ENCODE measurements around the gene ANKS4B. TPM values are rescaled to one million over a fixed set of nuclear protein-coding genes. Genes with fewer than 3 reads are reported as not detected.

Gene ANKS4B
- total RNA-seq, 1 experiment from 2014 or later = not detected

DNA sequence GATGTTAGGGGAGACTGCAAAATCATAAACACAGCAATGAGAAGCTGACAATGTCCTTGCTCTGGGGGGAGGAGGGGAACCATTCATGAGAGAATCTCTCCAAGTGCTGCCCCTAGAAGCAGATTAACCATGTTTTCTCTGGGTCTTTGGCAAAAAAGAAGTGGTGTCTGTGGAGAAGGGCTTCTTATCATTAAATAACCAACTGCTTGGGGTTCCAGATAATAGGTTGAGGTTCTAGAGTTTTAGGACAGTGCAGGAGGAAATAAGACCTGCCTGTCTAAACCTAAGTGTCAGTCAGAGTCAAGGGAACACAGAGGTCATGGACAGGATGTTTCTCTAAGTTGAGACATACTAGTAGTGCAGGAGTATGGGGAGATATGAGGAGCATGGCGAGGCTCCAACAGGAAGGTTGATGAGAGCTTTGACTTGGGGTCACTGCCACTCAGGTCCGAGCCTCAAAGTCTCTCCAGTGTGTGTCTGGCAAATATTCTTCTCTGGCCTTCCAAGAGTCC lies 5.1 kb upstream of the ANKS4B start:
- intact Hi-C loops (cut with micrococcal nuclease; ENCODE audit: unreplicated experiment) = no loop called here
- Histone ChIP-seq H3K4me3 (ENCODE audit: low read depth in 2 of 2, low read length in 2 of 2) (no peak overlapping the region), H3K27me3 (ENCODE audit: control insufficient read depth, insufficient read depth, low read length) (peaks cover 41% of the 10 kb centered on the region), H3K4me1 (ENCODE audit: control insufficient read depth, insufficient read depth, low read length) (no peaks in the 10 kb centered on the region), H3K9me3 (ENCODE audit: control insufficient read depth, insufficient read depth, low read depth, low read length) (no peaks in the 10 kb centered on the region), H3K27ac (ENCODE audit: low read length) (no peak overlapping the region), H3K36me3 (ENCODE audit: control insufficient read depth, insufficient read depth, low read length) (no peaks in the 10 kb centered on the region)
- CTCF ChIA-PET = no interaction called here
- POLR2A ChIA-PET = no interaction called here
- no peak for TF ChIP-seq POLR2AphosphoS5 (IDR thresholded peaks at IDR 0.05; ENCODE audit: low read depth, low read length)
- TF ChIP-seq, protein P1, sequence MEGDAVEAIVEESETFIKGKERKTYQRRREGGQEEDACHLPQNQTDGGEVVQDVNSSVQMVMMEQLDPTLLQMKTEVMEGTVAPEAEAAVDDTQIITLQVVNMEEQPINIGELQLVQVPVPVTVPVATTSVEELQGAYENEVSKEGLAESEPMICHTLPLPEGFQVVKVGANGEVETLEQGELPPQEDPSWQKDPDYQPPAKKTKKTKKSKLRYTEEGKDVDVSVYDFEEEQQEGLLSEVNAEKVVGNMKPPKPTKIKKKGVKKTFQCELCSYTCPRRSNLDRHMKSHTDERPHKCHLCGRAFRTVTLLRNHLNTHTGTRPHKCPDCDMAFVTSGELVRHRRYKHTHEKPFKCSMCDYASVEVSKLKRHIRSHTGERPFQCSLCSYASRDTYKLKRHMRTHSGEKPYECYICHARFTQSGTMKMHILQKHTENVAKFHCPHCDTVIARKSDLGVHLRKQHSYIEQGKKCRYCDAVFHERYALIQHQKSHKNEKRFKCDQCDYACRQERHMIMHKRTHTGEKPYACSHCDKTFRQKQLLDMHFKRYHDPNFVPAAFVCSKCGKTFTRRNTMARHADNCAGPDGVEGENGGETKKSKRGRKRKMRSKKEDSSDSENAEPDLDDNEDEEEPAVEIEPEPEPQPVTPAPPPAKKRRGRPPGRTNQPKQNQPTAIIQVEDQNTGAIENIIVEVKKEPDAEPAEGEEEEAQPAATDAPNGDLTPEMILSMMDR (IDR thresholded peaks at IDR 0.05) = no peak
- TF ChIP-seq SIN3A (IDR thresholded peaks at IDR 0.05; ENCODE audit: borderline replicate concordance, insufficient read depth, low read depth, low read length) = no peak
- TF ChIP-seq, protein P2, sequence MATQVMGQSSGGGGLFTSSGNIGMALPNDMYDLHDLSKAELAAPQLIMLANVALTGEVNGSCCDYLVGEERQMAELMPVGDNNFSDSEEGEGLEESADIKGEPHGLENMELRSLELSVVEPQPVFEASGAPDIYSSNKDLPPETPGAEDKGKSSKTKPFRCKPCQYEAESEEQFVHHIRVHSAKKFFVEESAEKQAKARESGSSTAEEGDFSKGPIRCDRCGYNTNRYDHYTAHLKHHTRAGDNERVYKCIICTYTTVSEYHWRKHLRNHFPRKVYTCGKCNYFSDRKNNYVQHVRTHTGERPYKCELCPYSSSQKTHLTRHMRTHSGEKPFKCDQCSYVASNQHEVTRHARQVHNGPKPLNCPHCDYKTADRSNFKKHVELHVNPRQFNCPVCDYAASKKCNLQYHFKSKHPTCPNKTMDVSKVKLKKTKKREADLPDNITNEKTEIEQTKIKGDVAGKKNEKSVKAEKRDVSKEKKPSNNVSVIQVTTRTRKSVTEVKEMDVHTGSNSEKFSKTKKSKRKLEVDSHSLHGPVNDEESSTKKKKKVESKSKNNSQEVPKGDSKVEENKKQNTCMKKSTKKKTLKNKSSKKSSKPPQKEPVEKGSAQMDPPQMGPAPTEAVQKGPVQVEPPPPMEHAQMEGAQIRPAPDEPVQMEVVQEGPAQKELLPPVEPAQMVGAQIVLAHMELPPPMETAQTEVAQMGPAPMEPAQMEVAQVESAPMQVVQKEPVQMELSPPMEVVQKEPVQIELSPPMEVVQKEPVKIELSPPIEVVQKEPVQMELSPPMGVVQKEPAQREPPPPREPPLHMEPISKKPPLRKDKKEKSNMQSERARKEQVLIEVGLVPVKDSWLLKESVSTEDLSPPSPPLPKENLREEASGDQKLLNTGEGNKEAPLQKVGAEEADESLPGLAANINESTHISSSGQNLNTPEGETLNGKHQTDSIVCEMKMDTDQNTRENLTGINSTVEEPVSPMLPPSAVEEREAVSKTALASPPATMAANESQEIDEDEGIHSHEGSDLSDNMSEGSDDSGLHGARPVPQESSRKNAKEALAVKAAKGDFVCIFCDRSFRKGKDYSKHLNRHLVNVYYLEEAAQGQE (IDR thresholded peaks at IDR 0.05; ENCODE audit: insufficient read depth in 1 of 2, low read depth in 2 of 2, low read length in 1 of 2) = no peak
- TF ChIP-seq TCF7L2 (IDR thresholded peaks at IDR 0.05; ENCODE audit: low read depth, low read length) = no peak
- DNase-seq (ENCODE audit: low read depth, low spot score) = no peak
- no TSS peak for BruUV-seq (replicated peaks)
- in situ Hi-C loops (cut with HindIII; ENCODE audit: low pct_unique_long_range_greater_than_20kb, low sequenced_read_pairs) = no loop called here
- no peak for ATAC-seq

DNA sequence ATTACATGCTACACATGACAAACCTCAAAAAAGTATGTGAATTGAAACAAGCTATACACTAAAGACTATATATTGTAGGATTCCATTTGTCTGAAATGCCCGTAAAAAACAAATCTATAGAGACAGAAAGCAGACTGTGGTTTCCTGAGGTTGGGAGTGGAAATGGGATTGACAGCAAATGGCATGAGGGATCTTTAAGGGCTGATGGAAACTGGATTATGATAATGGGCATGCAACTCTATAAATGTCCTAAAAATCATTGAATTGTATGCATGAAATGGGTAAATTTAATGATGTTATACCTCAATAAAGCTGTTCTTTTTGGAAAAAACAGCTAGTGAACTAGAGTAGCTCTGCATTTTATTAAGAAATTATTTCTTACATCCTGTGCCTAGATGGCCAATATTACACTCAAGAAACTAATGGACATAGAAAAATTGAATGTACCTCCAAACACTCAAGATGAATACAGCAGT lies 416 bp upstream of the ANKS4B start:
- ChIA-PET CTCF (no interaction called here), POLR2A (no interaction called here)
- intact Hi-C loops (cut with micrococcal nuclease; ENCODE audit: unreplicated experiment) = no loop called here
- Histone ChIP-seq H3K27ac (ENCODE audit: low read length) (no peak overlapping the region), H3K27me3 (ENCODE audit: control insufficient read depth, insufficient read depth, low read length) (peaks cover 24% of the 10 kb centered on the region; the same call in 1 of the 2 replicates), H3K4me1 (ENCODE audit: control insufficient read depth, insufficient read depth, low read length) (no peaks in the 10 kb centered on the region), H3K36me3 (ENCODE audit: control insufficient read depth, insufficient read depth, low read length) (no peaks in the 10 kb centered on the region), H3K9me3 (ENCODE audit: control insufficient read depth, insufficient read depth, low read depth, low read length) (no peaks in the 10 kb centered on the region), H3K4me3 (ENCODE audit: low read depth in 2 of 2, low read length in 2 of 2) (no peak overlapping the region)
- no peak for ATAC-seq
- BruUV-seq (replicated peaks) = no TSS peak
- in situ Hi-C loops (cut with HindIII; ENCODE audit: low pct_unique_long_range_greater_than_20kb, low sequenced_read_pairs) = no loop called here
- TF ChIP-seq, protein P1 (IDR thresholded peaks at IDR 0.05) = no peak
- no peak for TF ChIP-seq SIN3A (IDR thresholded peaks at IDR 0.05; ENCODE audit: borderline replicate concordance, insufficient read depth, low read depth, low read length)
- TF ChIP-seq POLR2AphosphoS5 (IDR thresholded peaks at IDR 0.05; ENCODE audit: low read depth, low read length) = no peak
- TF ChIP-seq TCF7L2 (IDR thresholded peaks at IDR 0.05; ENCODE audit: low read depth, low read length) = no peak
- TF ChIP-seq, protein P2 (IDR thresholded peaks at IDR 0.05; ENCODE audit: insufficient read depth in 1 of 2, low read depth in 2 of 2, low read length in 1 of 2) = no peak
- DNase-seq (ENCODE audit: low read depth, low spot score) = no peak
